Stimulated activated CD8-positive, alpha-beta memory T cell treated with anti-CD3 and anti-CD28 coated beads, Interleukin-7, amount 100 ng/mL, for 1 hour (primary cell): ENCODE data around the gene CRACR2B.

Source experiments
- DNase-seq, 2 donors: peaks; one replicate each; pipeline ENCODE4 v3.0.0-alpha.2; 2020; ENCODE audit warnings: low read depth in 2 of 2

CRACR2B gene

GRCh38 chr11:853682-854448, 26.1 kb downstream of the CRACR2B start:
- no peak for DNase-seq

GRCh38 chr11:854601-855329, 27.0 kb downstream of the CRACR2B start:
- DNase-seq, result no peak

GRCh38 chr11:855330-855674, 27.6 kb downstream of the CRACR2B start:
- DNase-seq, result no peak

GRCh38 chr11:855796-856195, 28.1 kb downstream of the CRACR2B start:
- no peak for DNase-seq

- DNase-seq, result no peak
Observed at GRCh38 chr11:856397-856796, 28.7 kb downstream of the CRACR2B start.

GRCh38 chr11:858053-858761, 30.5 kb downstream of the CRACR2B start:
- no peak for DNase-seq

- no peak for DNase-seq
Observed at GRCh38 chr11:858762-859339, 31.1 kb downstream of the CRACR2B start.

- no peak for DNase-seq
Observed at GRCh38 chr11:859394-860131, 31.8 kb downstream of the CRACR2B start.

GRCh38 chr11:860234-861104, 32.8 kb downstream of the CRACR2B start:
- no peak for DNase-seq

GRCh38 chr11:861105-861479, 33.4 kb downstream of the CRACR2B start:
- no peak for DNase-seq

GRCh38 chr11:862081-862661, 34.5 kb downstream of the CRACR2B start:
- DNase-seq, result no peak

GRCh38 chr11:862696-863022, 34.9 kb downstream of the CRACR2B start:
- no peak for DNase-seq

- no peak for DNase-seq
Observed at GRCh38 chr11:863023-863909, 35.5 kb downstream of the CRACR2B start.

- no peak for DNase-seq
Observed at GRCh38 chr11:863910-864827, 36.5 kb downstream of the CRACR2B start.

- DNase-seq, result no peak
Observed at GRCh38 chr11:864898-865297, 37.2 kb downstream of the CRACR2B start.

- no peak for DNase-seq
Observed at GRCh38 chr11:865462-866430, 38.0 kb downstream of the CRACR2B start.

GRCh38 chr11:866481-866880, 38.8 kb downstream of the CRACR2B start:
- no peak for DNase-seq
